GM12864 (cell line): ENCODE data around the gene FALEC.

Experiments used
- DNase-seq: peaks from one replicate; pipeline ENCODE4 v3.0.0-alpha.2; 2011; ENCODE audit warnings: low read depth
- H3K4me3 ChIP-seq: 2 replicates; pipeline ENCODE4 v1.5.1; 2011; ENCODE audit warnings: mild to moderate bottlenecking, low read depth, low read length, control low read depth
- CTCF ChIP-seq: IDR thresholded peaks from 2 replicates; pipeline ENCODE4 v1.5.1; 2011; ENCODE audit warnings: low read depth, mild to moderate bottlenecking, moderate library complexity, low read length, control low read depth, inconsistent platforms; ENCODE audit errors: missing control alignments

FALEC gene

DNA sequence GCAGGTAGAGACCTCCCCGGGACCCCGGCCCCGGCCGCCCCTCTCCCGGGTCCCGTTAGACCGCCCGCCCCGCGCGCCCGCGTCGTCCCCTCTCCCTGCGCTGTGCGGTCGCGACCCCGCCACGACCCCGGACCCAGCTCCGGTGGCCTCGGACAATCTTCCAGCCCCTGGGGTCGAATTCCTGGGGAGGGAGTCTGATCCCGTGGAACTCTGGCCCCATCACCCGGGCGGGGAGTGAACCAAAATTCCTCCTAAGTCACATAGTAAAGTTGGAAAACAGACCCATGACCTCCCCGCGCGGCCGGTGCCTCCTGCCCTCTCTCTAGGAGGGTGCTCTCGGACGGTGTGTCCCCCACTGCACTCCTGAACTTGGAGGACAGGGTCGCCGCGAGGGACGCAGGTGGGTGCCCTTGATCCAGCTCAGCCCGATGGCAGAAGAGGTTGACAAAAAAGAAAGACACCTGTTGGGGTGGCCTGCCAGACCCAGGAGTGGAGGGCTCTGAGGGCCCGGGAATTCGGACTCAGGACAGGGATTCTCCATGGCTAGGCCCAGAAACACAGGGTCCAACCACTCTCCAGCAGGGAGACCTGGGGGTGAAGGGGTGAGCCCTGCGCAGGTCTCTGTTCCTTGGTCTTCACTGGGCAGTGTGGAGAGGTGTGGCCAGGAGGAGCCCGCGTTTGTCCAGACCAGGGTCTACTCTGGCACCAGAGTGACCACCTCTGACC, 34.1 kb downstream of the FALEC start:
- no peak overlapping the region; the same call in 1 of the 2 replicates for H3K4me3 ChIP-seq
- DNase-seq, result no peak
- no peak for TF ChIP-seq CTCF

GRCh38 chr1:150550222-150551050, 34.9 kb downstream of the FALEC start:
- no peak overlapping the region for H3K4me3 ChIP-seq
- DNase-seq, result no peak
- TF ChIP-seq CTCF, result no peak

DNA sequence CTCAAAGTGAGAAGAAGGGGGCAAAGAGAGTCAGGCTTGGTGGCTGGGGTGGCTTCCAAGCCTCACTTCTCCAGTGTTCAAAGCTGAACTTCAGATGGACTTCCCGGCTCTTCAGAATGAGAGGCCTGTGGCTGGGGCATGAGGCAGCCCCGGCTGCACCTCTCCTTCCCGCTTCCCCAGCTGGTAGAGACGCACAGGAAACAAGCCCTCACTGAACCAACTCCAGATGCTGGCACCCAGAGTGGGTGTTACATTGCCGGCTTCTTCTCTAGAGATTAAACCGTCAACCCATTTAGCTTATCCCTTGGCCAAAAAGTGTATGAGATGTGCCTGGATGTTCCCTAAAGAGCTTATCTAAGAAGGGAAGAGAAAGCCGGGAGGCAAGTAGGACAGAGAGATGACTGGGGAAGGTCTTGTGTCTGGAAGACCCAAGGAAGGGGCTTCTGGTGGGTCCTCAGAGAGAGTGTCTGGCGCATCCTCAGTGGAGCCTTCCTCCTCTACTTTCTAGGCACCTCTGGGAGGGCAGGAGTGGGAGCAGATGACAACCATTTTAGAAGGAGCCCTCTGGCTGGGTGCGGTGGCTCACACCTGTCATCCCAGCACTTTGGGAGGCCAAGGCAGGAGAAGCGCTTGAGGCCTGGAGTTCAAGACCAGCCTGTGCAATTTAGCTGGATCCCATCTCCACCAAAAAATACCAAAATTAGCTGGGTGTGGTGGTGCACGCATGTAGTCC, 35.7 kb downstream of the FALEC start:
- no peak for TF ChIP-seq CTCF
- no peak for DNase-seq
- H3K4me3 ChIP-seq, result no peak overlapping the region

DNA sequence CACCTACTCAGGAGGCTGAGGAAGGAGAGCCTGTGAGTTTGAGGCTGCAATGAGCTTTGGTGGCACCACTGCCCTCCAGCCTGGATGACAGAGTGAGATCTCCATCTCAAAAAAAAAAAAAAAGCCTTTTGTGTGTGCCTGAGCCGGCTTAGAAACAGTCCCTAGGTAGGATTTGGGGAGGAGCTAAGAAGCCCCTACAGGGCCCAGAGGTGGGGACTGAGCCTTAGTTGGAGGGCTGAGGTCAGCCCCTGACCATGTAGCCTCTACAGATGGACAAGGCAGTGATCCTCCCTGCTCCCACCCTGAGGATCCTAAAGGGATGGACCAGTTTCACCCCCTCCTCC, 36.2 kb downstream of the FALEC start:
- no peak overlapping the region for H3K4me3 ChIP-seq
- no peak for DNase-seq
- TF ChIP-seq CTCF, result no peak

- no peak for TF ChIP-seq CTCF
- H3K4me3 ChIP-seq, result no peak overlapping the region
- DNase-seq, result no peak
Measured at GRCh38 chr1:150552128-150552910, 36.8 kb downstream of the FALEC start.

DNA sequence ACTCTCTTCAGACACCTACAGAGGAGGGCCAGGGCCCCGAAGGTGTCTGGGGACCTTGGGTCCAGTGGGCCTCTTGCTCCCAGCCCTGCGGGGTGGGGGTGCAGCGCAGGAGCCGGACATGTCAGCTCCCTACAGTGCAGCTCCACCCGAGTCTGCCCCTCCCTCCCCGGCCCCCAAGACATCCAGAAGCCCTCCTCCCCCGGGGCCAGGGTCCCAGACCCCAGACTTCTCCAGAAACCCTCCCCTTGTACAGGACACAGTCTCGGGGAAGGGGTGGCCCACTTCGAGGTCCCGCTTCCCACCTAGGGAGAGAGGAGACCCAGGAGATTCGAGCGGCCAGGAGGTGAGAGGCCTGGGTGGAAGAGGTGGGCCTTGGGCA, 37.3 kb downstream of the FALEC start:
- no peak overlapping the region for H3K4me3 ChIP-seq
- DNase-seq, result no peak
- no peak for TF ChIP-seq CTCF
